Mucosa of descending colon (tissue), 3 donors: ENCODE measurements around the gene ATRNL1. TPM values are rescaled to one million over a fixed set of nuclear protein-coding genes. Genes with fewer than 3 reads are reported as not detected.
A peak's percentile ranks its signal among the peaks of the same experiment; 100 is the strongest.

ENCODE experiments used
- ATAC-seq: fragments of 200-7000 bp; cut with Tn5 transposase; one replicate; pipeline ENCODE4 v1.9.1; 2020; ENCODE audit warnings: mild to moderate bottlenecking, moderate library complexity
- DNase-seq, 3 donors: peaks; one replicate each; pipeline ENCODE4 v3.0.0-alpha.2; 2020
- H3K36me3 ChIP-seq: fragments of 200-600 bp; one replicate; pipeline ENCODE4 v1.8.0; 2021; ENCODE audit warnings: low read depth, mild to moderate bottlenecking
- H3K4me1 ChIP-seq: fragments of 200-600 bp; one replicate; pipeline ENCODE4 v1.8.0; 2021; ENCODE audit warnings: low read depth, mild to moderate bottlenecking
- H3K4me3 ChIP-seq: fragments of 200-600 bp; one replicate; pipeline ENCODE4 v1.8.0; 2021; ENCODE audit warnings: mild to moderate bottlenecking
- H3K9me3 ChIP-seq: fragments of 200-600 bp; one replicate; pipeline ENCODE4 v1.8.0; 2021; ENCODE audit warnings: mild to moderate bottlenecking
- CTCF ChIP-seq: fragments of 200-600 bp; IDR thresholded peaks from one replicate; pipeline ENCODE4 v1.8.0; 2022; ENCODE audit warnings: antibody characterized with exemption, mild to moderate bottlenecking
- intact Hi-C, 2 donors: fragments of 100-400 bp; cut with DNase I in 1 of 2; cut with micrococcal nuclease in 1 of 2; formaldehyde crosslinking; loops; one replicate each; pipeline versions ENCODE4 v1.11.0 to v1.11.1; 2022; cut with DNase I, micrococcal nuclease
- total RNA-seq, 3 donors: library from RNA; stranded (reverse); fragmentation: NEBNext Ultra II Directional in 2 of 3; extraction: Animal tissue kit (Norgen Biotek cat#: 25700) in 2 of 3; gene quantifications; one replicate each; pipeline versions ENCODE4 v1.2.1 to v1.2.4, GENCODE V29; 2021 to 2023
- donor health status: DM: no; HTN: no; CAD: no; lungs with moderate emphysema.
- donor health status: DM: no; HTN: no; CAD: no.
- donor health status: DM: no; HTN: yes; CAD: no.

ATRNL1 gene
- total RNA-seq, 3 donors from 2014 or later = 0.58 to 61.7 (median 1.8) TPM

GRCh38 chr10:115409347-115409746, 316.2 kb downstream of the ATRNL1 start:
- ATAC-seq (no peak), DNase-seq (no peak)
- no peaks in the 10 kb centered on the region for H3K36me3 ChIP-seq
- H3K9me3 ChIP-seq = peaks cover 6% of the 10 kb centered on the region
- no peak overlapping the region for H3K4me3 ChIP-seq
- no peaks in the 10 kb centered on the region for H3K4me1 ChIP-seq
- intact Hi-C loops = no loop called here
- no peak for TF ChIP-seq CTCF

GRCh38 chr10:115417585-115418265, 324.6 kb downstream of the ATRNL1 start:
- ATAC-seq (peak; percentile 57), DNase-seq (peak in 1 of 3 donors; percentile 18)

GRCh38 chr10:115422624-115423023, 329.5 kb downstream of the ATRNL1 start:
- Histone ChIP-seq H3K4me3 (no peak overlapping the region), H3K9me3 (no peaks in the 10 kb centered on the region), H3K36me3 (no peaks in the 10 kb centered on the region), H3K4me1 (no peaks in the 10 kb centered on the region)
- intact Hi-C loops = no loop called here
- TF ChIP-seq CTCF = no peak
- DNase-seq (no peak), ATAC-seq (no peak)

More at GRCh38 chr10:115417585-115418265, 324.6 kb downstream of the ATRNL1 start:
- Histone ChIP-seq H3K4me1 (no peaks in the 10 kb centered on the region), H3K36me3 (no peaks in the 10 kb centered on the region), H3K9me3 (no peaks in the 10 kb centered on the region), H3K4me3 (no peak overlapping the region)
- intact Hi-C loops = loop anchor here in 1 of 2 donors (5.0 kb wide), 1 partner anchor 250 kb away; no protein-coding TSS in a partner anchor
- no peak for TF ChIP-seq CTCF

- no peaks in the 10 kb centered on the region for H3K9me3 ChIP-seq
- no peak for TF ChIP-seq CTCF
- H3K4me1 ChIP-seq = no peaks in the 10 kb centered on the region
- ATAC-seq (no peak), DNase-seq (no peak)
- intact Hi-C loops = no loop called here
- H3K4me3 ChIP-seq = no peak overlapping the region
- no peaks in the 10 kb centered on the region for H3K36me3 ChIP-seq
These were observed 334.4 kb downstream of the ATRNL1 start for GRCh38 chr10:115427611-115428010.

- intact Hi-C loops = no loop called here
- no peak for ATAC-seq
- Histone ChIP-seq H3K4me3 (no peak overlapping the region), H3K36me3 (no peaks in the 10 kb centered on the region), H3K4me1 (no peaks in the 10 kb centered on the region), H3K9me3 (no peaks in the 10 kb centered on the region)
- no peak for DNase-seq
- TF ChIP-seq CTCF = no peak
These were observed 339.1 kb downstream of the ATRNL1 start for GRCh38 chr10:115432188-115432819.
